Measurements from ENCODE around the gene IMMP1L. TPM values are rescaled to one million over a fixed set of nuclear protein-coding genes. Genes with fewer than 3 reads are reported as not detected.

IMMP1L gene
- total RNA-seq, 1 experiment from 2014 or later: 21.1 TPM

DNA sequence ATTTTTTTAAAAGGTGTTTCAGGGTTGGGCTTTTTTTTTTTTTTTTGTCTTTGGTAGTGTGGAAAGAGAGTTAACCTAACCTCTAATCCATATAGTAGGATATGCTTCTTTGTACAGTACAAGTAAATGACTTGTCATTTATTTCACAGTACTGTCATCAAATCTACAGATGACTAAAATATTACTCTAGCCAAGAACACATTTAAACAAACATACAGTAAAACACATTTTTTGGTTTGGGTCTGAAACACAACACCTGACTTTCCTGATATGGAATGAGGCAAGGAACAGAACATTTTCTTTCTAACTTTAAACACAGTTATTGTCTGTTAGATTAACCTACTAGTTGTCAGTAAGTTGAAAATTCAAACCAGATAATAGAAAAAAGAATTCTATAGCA, 68.1 kb downstream of the IMMP1L start:
- H3K9me3 ChIP-seq (ENCODE audit: control insufficient read depth, insufficient read depth, low read depth, low read length): no peaks in the 10 kb centered on the region
- POLR2A ChIA-PET: no interaction called here

DNA sequence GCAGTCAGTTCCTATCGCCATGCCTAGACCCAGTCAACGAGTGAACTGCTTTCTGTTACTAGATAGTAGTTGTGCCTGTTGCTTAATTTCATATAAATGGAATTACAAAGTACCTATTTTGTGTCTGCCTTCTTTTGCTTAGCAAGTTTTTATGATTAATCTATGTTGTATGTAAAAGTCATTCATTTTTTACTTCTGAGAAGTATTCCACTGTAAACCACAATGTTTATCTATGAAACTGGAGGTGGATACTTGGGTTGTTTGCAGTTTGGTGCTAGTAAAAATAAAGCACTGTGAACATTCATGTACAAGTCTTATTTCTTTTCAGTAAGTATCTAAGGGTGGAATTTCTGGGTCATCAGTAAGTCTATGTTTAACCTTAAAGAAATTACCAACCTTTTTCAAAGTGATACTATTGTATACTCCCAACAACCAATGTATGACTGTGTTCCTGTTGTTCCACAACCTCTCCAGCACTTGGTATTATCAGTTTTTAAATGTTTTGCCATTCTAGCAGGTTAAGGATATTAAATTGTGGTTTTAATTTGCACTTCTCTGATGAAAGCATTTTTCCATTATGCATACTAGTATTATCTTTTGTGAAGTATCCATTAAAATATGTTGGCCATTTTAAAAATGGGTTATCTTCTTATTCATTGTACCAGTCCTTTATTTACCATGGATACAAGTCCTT, 71.5 kb downstream of the IMMP1L start:
- CTCF ChIA-PET: no interaction called here
- Histone ChIP-seq H3K4me1 (ENCODE audit: control insufficient read depth, insufficient read depth, low read length) (no peaks in the 10 kb centered on the region), H3K9me3 (ENCODE audit: control insufficient read depth, insufficient read depth, low read depth, low read length) (no peaks in the 10 kb centered on the region), H3K27ac (ENCODE audit: low read length) (no peak overlapping the region), H3K27me3 (ENCODE audit: control insufficient read depth, insufficient read depth, low read length) (no peaks in the 10 kb centered on the region), H3K4me3 (ENCODE audit: low read depth in 2 of 2, low read length in 2 of 2) (no peak overlapping the region), H3K36me3 (ENCODE audit: control insufficient read depth, insufficient read depth, low read length) (no peaks in the 10 kb centered on the region)
- intact Hi-C loops (cut with micrococcal nuclease; ENCODE audit: unreplicated experiment) (no loop called here), in situ Hi-C loops (cut with HindIII; ENCODE audit: low pct_unique_long_range_greater_than_20kb, low sequenced_read_pairs) (no loop called here)
- POLR2A ChIA-PET: no interaction called here
- DNase-seq (ENCODE audit: low read depth, low spot score): no peak
- ATAC-seq: no peak
- BruUV-seq (replicated peaks): no TSS peak
- TF ChIP-seq SIN3A (IDR thresholded peaks at IDR 0.05; ENCODE audit: borderline replicate concordance, insufficient read depth, low read depth, low read length) (no peak), TCF7L2 (IDR thresholded peaks at IDR 0.05; ENCODE audit: low read depth, low read length) (no peak), POLR2AphosphoS5 (IDR thresholded peaks at IDR 0.05; ENCODE audit: low read depth, low read length) (no peak)
- TF ChIP-seq, protein P1, sequence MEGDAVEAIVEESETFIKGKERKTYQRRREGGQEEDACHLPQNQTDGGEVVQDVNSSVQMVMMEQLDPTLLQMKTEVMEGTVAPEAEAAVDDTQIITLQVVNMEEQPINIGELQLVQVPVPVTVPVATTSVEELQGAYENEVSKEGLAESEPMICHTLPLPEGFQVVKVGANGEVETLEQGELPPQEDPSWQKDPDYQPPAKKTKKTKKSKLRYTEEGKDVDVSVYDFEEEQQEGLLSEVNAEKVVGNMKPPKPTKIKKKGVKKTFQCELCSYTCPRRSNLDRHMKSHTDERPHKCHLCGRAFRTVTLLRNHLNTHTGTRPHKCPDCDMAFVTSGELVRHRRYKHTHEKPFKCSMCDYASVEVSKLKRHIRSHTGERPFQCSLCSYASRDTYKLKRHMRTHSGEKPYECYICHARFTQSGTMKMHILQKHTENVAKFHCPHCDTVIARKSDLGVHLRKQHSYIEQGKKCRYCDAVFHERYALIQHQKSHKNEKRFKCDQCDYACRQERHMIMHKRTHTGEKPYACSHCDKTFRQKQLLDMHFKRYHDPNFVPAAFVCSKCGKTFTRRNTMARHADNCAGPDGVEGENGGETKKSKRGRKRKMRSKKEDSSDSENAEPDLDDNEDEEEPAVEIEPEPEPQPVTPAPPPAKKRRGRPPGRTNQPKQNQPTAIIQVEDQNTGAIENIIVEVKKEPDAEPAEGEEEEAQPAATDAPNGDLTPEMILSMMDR (IDR thresholded peaks at IDR 0.05): no peak
- TF ChIP-seq, protein P2, sequence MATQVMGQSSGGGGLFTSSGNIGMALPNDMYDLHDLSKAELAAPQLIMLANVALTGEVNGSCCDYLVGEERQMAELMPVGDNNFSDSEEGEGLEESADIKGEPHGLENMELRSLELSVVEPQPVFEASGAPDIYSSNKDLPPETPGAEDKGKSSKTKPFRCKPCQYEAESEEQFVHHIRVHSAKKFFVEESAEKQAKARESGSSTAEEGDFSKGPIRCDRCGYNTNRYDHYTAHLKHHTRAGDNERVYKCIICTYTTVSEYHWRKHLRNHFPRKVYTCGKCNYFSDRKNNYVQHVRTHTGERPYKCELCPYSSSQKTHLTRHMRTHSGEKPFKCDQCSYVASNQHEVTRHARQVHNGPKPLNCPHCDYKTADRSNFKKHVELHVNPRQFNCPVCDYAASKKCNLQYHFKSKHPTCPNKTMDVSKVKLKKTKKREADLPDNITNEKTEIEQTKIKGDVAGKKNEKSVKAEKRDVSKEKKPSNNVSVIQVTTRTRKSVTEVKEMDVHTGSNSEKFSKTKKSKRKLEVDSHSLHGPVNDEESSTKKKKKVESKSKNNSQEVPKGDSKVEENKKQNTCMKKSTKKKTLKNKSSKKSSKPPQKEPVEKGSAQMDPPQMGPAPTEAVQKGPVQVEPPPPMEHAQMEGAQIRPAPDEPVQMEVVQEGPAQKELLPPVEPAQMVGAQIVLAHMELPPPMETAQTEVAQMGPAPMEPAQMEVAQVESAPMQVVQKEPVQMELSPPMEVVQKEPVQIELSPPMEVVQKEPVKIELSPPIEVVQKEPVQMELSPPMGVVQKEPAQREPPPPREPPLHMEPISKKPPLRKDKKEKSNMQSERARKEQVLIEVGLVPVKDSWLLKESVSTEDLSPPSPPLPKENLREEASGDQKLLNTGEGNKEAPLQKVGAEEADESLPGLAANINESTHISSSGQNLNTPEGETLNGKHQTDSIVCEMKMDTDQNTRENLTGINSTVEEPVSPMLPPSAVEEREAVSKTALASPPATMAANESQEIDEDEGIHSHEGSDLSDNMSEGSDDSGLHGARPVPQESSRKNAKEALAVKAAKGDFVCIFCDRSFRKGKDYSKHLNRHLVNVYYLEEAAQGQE (IDR thresholded peaks at IDR 0.05; ENCODE audit: insufficient read depth in 1 of 2, low read depth in 2 of 2, low read length in 1 of 2): no peak

More for the DNA sequence above, 68.1 kb downstream of the IMMP1L start:
- BruUV-seq (replicated peaks): no TSS peak
- intact Hi-C loops (cut with micrococcal nuclease; ENCODE audit: unreplicated experiment) (no loop called here), in situ Hi-C loops (cut with HindIII; ENCODE audit: low pct_unique_long_range_greater_than_20kb, low sequenced_read_pairs) (no loop called here)
- no peak for TF ChIP-seq TCF7L2 (IDR thresholded peaks at IDR 0.05; ENCODE audit: low read depth, low read length)
- TF ChIP-seq, protein P2 (IDR thresholded peaks at IDR 0.05; ENCODE audit: insufficient read depth in 1 of 2, low read depth in 2 of 2, low read length in 1 of 2): no peak
- TF ChIP-seq, protein P1 (IDR thresholded peaks at IDR 0.05): no peak
- no peak for ATAC-seq
- Histone ChIP-seq H3K36me3 (ENCODE audit: control insufficient read depth, insufficient read depth, low read length) (no peaks in the 10 kb centered on the region), H3K4me3 (ENCODE audit: low read depth in 2 of 2, low read length in 2 of 2) (no peak overlapping the region), H3K4me1 (ENCODE audit: control insufficient read depth, insufficient read depth, low read length) (no peaks in the 10 kb centered on the region), H3K27me3 (ENCODE audit: control insufficient read depth, insufficient read depth, low read length) (no peaks in the 10 kb centered on the region), H3K27ac (ENCODE audit: low read length) (no peak overlapping the region)
- CTCF ChIA-PET: no interaction called here
- DNase-seq (ENCODE audit: low read depth, low spot score): no peak

Data from Panc1 (cell line).